ENCODE results near the gene TNIK. TPM values are rescaled to one million over a fixed set of nuclear protein-coding genes. Genes with fewer than 3 reads are reported as not detected.

TNIK gene
- total and polyA plus RNA-seq, 12 donors, result 9.3 to 51.9 (median 35.1) TPM

GRCh38 chr3:171283183-171283847 is 176.9 kb downstream of the TNIK start:
- no peaks in the 10 kb centered on the region for H3K27me3 ChIP-seq
- H3K4me1 ChIP-seq, result peaks cover 6 to 52% (median 37%) of the 10 kb centered on the region in 9 donors
- H3K9me3 ChIP-seq, result no peaks in the 10 kb centered on the region
- TF ChIP-seq, protein P1, sequence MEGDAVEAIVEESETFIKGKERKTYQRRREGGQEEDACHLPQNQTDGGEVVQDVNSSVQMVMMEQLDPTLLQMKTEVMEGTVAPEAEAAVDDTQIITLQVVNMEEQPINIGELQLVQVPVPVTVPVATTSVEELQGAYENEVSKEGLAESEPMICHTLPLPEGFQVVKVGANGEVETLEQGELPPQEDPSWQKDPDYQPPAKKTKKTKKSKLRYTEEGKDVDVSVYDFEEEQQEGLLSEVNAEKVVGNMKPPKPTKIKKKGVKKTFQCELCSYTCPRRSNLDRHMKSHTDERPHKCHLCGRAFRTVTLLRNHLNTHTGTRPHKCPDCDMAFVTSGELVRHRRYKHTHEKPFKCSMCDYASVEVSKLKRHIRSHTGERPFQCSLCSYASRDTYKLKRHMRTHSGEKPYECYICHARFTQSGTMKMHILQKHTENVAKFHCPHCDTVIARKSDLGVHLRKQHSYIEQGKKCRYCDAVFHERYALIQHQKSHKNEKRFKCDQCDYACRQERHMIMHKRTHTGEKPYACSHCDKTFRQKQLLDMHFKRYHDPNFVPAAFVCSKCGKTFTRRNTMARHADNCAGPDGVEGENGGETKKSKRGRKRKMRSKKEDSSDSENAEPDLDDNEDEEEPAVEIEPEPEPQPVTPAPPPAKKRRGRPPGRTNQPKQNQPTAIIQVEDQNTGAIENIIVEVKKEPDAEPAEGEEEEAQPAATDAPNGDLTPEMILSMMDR (IDR thresholded peaks at IDR 0.05), result no peak
- H3K27ac ChIP-seq, result peak overlapping the region; percentile 21 to 84 (median 73)
- no peaks in the 10 kb centered on the region for H3K36me3 ChIP-seq
- DNase-seq, result peak in 1 of 2 donors; percentile 24
- ATAC-seq, result peak in 7 of 8 donors; percentile 26 to 47 (median 31)
- intact Hi-C loops (cut with DNase I), result no loop called here
- H3K4me3 ChIP-seq, result no peak overlapping the region
- WGBS, 2 donors, result 50 to 51% methylated on average over 6 of the region's 6 CpGs

DNA sequence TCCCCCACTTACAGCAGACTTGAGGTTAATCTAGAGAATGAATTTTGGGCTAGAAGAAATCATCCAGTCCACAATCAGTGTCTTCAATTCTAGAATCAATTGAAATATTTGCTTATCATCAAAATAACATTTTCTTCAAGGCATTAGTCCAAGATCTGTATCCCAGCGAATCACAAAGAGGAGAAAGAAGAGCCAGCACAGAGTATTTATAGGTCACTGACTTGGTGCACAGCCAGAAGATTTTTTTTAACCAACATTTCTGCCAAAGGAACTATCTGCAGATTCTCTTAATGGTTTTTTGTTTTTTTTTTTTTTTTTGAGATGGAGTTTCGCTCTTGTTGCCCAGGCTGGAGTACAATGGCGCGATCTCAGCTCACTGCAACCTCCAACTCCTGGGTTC is 178.2 kb downstream of the TNIK start:
- peaks cover 6 to 56% (median 42%) of the 10 kb centered on the region in 9 donors for H3K4me1 ChIP-seq
- peak in 1 of 2 donors; percentile 55 for DNase-seq
- 11 to 27% methylated on average over 4 of the region's 4 CpGs for WGBS, 2 donors

GRCh38 chr3:171281256-171281992 is 178.8 kb downstream of the TNIK start:
- Histone ChIP-seq H3K9me3 (no peaks in the 10 kb centered on the region), H3K27me3 (no peaks in the 10 kb centered on the region), H3K4me1 (peaks cover 6 to 50% (median 42%) of the 10 kb centered on the region in 9 donors), H3K36me3 (no peaks in the 10 kb centered on the region), H3K27ac (peak overlapping the region in 6 of 10 donors; percentile 63 to 84 (median 74)), H3K4me3 (peak overlapping the region in 4 of 10 donors; percentile 25 to 39 (median 30))
- ATAC-seq (peak in 2 of 8 donors; percentile 6), DNase-seq (no peak)
- intact Hi-C loops (cut with DNase I), result no loop called here
- 60 to 67% methylated on average over 2 of the region's 2 CpGs for WGBS, 2 donors
- TF ChIP-seq, protein P1 (IDR thresholded peaks at IDR 0.05), result no peak

More for the DNA sequence above, 178.2 kb downstream of the TNIK start:
- Histone ChIP-seq H3K27ac (peak overlapping the region in 9 of 10 donors; percentile 31 to 84 (median 73)), H3K4me3 (peak overlapping the region in 7 of 10 donors; percentile 7 to 39 (median 28)), H3K36me3 (no peaks in the 10 kb centered on the region), H3K9me3 (no peaks in the 10 kb centered on the region), H3K27me3 (no peaks in the 10 kb centered on the region)
- peak; percentile 42 to 74 (median 56) for ATAC-seq
- TF ChIP-seq, protein P1 (IDR thresholded peaks at IDR 0.05), result no peak
- intact Hi-C loops (cut with DNase I), result no loop called here

- 49 to 65% methylated on average over 3 of the region's 3 CpGs for WGBS, 2 donors
- Histone ChIP-seq H3K9me3 (no peaks in the 10 kb centered on the region), H3K27ac (no peak overlapping the region), H3K27me3 (no peaks in the 10 kb centered on the region), H3K36me3 (no peaks in the 10 kb centered on the region), H3K4me3 (no peak overlapping the region), H3K4me1 (peaks cover 6 to 42% (median 38%) of the 10 kb centered on the region in 9 donors)
- ATAC-seq, result no peak
- DNase-seq, result no peak
- TF ChIP-seq, protein P1 (IDR thresholded peaks at IDR 0.05), result no peak
- intact Hi-C loops (cut with DNase I), result no loop called here
Observed at GRCh38 chr3:171279972-171280371, 180.2 kb downstream of the TNIK start.
